ENCODE measurements around the gene TPCN2. TPM values are rescaled to one million over a fixed set of nuclear protein-coding genes. Genes with fewer than 3 reads are reported as not detected.

TPCN2 gene
- total and polyA plus RNA-seq, 11 donors: 4.1 to 17.6 (median 7.5) TPM

DNA sequence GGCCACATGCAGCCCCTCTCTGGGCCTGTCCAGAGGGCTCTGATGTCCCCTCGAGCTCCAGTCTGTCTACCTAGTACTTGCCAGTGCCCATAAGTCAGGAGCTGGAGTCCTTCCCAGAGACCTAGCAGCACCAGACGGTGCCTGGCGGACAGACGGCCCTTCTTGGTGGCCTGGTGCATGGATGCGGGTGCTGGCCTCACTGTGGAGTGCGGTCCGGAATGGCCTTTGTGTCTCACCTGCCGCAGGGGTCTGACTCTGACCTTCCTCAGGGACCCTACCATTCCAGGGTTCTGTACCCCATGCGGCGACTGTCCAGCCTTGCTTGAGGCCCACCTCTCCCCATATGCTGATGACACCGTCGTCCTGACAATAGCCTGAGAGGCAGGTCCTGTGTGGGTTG is 77.6 kb downstream of the TPCN2 start:
- no peak for ATAC-seq
- TF ChIP-seq POLR2A (IDR thresholded peaks at IDR 0.05): no peak
- TF ChIP-seq CTCF (IDR thresholded peaks at IDR 0.05): no peak
- 90 to 95% (median 91%) methylated on average over 12 of the region's 12 CpGs for WGBS, 4 donors
- H3K4me3 ChIP-seq: no peak overlapping the region
- peaks cover 0 to 17% (median 0%) of the 10 kb centered on the region in 12 donors for H3K9me3 ChIP-seq
- no peaks in the 10 kb centered on the region for H3K36me3 ChIP-seq
- peaks cover 10 to 38% (median 24%) of the 10 kb centered on the region in 12 donors for H3K4me1 ChIP-seq
- intact Hi-C loops (cut with DNase I): loop anchor here in 3 of 10 donors (5.0 to 10.0 kb wide), 4 partner anchors 86 to 369 kb away; partner anchors contain the start of gene MYEOV (in 1 of the 3)
- DNase-seq: no peak
- H3K27me3 ChIP-seq: no peaks in the 10 kb centered on the region
- no peak overlapping the region for H3K27ac ChIP-seq

DNA sequence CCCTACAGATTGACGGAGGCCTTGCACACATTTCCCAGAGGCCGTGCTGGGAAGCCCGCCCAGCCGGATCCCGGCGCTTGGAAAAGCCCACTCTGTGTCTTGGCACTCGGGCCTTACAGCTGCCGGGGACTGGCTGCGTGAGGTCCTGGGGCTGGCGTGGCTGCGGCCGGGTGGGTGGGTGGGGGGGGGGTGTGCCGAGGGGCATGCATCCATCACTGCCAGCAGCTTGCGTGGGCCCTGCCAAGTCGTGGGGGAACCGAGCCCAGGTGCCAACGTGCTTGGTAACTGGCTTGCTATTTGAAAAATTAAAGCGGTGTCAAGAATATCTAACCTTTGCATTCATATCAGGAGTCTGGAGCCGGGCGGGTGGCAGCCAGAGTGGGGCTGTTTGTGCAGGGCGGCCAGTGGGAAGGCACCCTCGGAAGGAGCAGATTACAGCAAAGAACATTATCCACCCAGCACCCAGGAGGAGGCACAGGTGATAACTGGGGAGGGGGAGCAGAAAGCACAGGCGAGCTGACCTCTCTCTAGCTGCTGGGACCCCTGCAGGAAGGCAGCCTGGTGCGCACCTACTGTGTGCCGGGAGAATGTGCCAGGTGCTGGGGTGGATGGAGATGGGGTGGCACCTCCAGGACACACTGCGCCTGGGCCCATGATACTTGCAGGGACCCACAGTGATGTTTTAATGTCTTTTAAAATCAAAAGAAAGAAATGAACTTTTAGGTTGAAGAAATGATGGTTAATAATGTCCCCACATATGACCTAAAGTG is 78.5 kb downstream of the TPCN2 start:
- no peak for ATAC-seq
- Histone ChIP-seq H3K27ac (peak overlapping the region in 1 of 12 donors; percentile 29), H3K27me3 (no peaks in the 10 kb centered on the region), H3K4me3 (no peak overlapping the region), H3K36me3 (no peaks in the 10 kb centered on the region), H3K9me3 (peaks cover 0 to 17% (median 0%) of the 10 kb centered on the region in 12 donors), H3K4me1 (peaks cover 7 to 39% (median 28%) of the 10 kb centered on the region in 12 donors)
- DNase-seq: peak in 3 of 5 donors; percentile 48 to 58 (median 52)
- WGBS, 4 donors: 57 to 74% (median 66%) methylated on average over 18 to 26 of the region's 26 CpGs
- intact Hi-C loops (cut with DNase I): loop anchor here in 3 of 10 donors (5.0 to 10.0 kb wide), 4 partner anchors 85 to 368 kb away; partner anchors contain the start of gene MYEOV (in 1 of the 3)
- TF ChIP-seq POLR2A (IDR thresholded peaks at IDR 0.05) (no peak), CTCF (IDR thresholded peaks at IDR 0.05) (no peak)

DNA sequence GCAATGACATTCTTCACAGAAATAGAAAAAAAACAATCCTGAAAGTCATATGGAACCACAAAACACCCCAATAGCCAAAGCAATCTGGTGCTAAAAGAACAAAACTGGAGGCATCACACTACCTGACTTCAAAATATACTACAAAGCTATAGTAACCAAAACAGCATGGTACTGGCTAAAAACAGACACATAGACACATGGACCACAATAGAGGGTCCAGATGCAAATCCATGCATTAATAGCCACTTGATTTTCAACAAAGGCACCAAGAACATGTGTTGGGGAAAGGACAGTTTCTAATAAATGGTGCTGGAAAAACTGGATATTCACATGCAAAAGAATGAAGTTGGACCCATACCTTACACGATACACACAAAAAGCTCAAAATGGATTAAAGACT is 79.2 kb downstream of the TPCN2 start:
- DNase-seq (no peak), ATAC-seq (no peak)
- WGBS, 4 donors: 97 to 100% (median 98%) methylated on average over 1 of the region's 1 CpG
- no peak for TF ChIP-seq CTCF (IDR thresholded peaks at IDR 0.05)
- no peak for TF ChIP-seq POLR2A (IDR thresholded peaks at IDR 0.05)
- H3K36me3 ChIP-seq: no peaks in the 10 kb centered on the region
- intact Hi-C loops (cut with DNase I): loop anchor here in 4 of 10 donors (2.0 to 10.0 kb wide), 5 partner anchors 73 to 367 kb away; partner anchors contain the start of gene MYEOV (in 1 of the 4)
- no peak overlapping the region for H3K4me3 ChIP-seq
- H3K27ac ChIP-seq: no peak overlapping the region
- peaks cover 3 to 33% (median 22%) of the 10 kb centered on the region in 12 donors for H3K4me1 ChIP-seq
- H3K27me3 ChIP-seq: no peaks in the 10 kb centered on the region
- peaks cover 0 to 17% (median 0%) of the 10 kb centered on the region in 12 donors for H3K9me3 ChIP-seq

GRCh38 chr11:69129053-69129452 is 80.3 kb downstream of the TPCN2 start:
- H3K4me1 ChIP-seq: peaks cover 0 to 24% (median 14%) of the 10 kb centered on the region in 12 donors
- WGBS, 4 donors: 97 to 99% (median 98%) methylated on average over 2 of the region's 2 CpGs
- peaks cover 0 to 25% (median 3%) of the 10 kb centered on the region in 12 donors for H3K9me3 ChIP-seq
- intact Hi-C loops (cut with DNase I): loop anchor here in 4 of 10 donors (2.0 to 10.0 kb wide), 5 partner anchors 72 to 366 kb away; partner anchors contain the start of gene MYEOV (in 1 of the 4)
- no peaks in the 10 kb centered on the region for H3K36me3 ChIP-seq
- TF ChIP-seq CTCF (IDR thresholded peaks at IDR 0.05) (no peak), POLR2A (IDR thresholded peaks at IDR 0.05) (no peak)
- H3K4me3 ChIP-seq: no peak overlapping the region
- H3K27ac ChIP-seq: no peak overlapping the region
- H3K27me3 ChIP-seq: no peaks in the 10 kb centered on the region
- DNase-seq (no peak), ATAC-seq (no peak)

Measured in heart left ventricle (tissue), 16 donors.